ENCODE measurements around the gene NBDY.
"Not testable (repeated sequence)": the region's sequence is repeated elsewhere in the genome, so short reads cannot be mapped to it uniquely, and the experiment has no call there.

Gene NBDY

GRCh38 chrX:56802921-56803849 lies 74.1 kb downstream of the NBDY start:
- Mint-ChIP-seq H3K27me3 (ENCODE audit: low read depth) (no peaks in the 10 kb centered on the region), H3K4me3 (peak overlapping the region; percentile 79 to 87 (median 87)), H3K4me1 (peaks cover 18% of the 10 kb centered on the region), H3K36me3 (ENCODE audit: low read depth) (peaks cover 44% of the 10 kb centered on the region), H3K9me3 (peaks cover 15% of the 10 kb centered on the region), H3K27ac (peak overlapping the region; percentile 99 to 100 (median 100))
- TF ChIP-seq CTCF (IDR thresholded peaks at IDR 0.05; ENCODE audit: unreplicated experiment in 3 of 3) = peak; percentile 35 to 58 (median 53)

GRCh38 chrX:56803850-56804681 lies 75.0 kb downstream of the NBDY start:
- Mint-ChIP-seq H3K27me3 (ENCODE audit: low read depth) (no peaks in the 10 kb centered on the region), H3K4me1 (peaks cover 18% of the 10 kb centered on the region), H3K4me3 (peak overlapping the region in 2 of 3 experiments; percentile 87), H3K36me3 (ENCODE audit: low read depth) (peaks cover 50% of the 10 kb centered on the region), H3K27ac (peak overlapping the region; percentile 99 to 100 (median 100)), H3K9me3 (peaks cover 23% of the 10 kb centered on the region)
- TF ChIP-seq CTCF (IDR thresholded peaks at IDR 0.05; ENCODE audit: unreplicated experiment in 3 of 3) = no peak

GRCh38 chrX:56804867-56805266 lies 75.8 kb downstream of the NBDY start:
- TF ChIP-seq CTCF (IDR thresholded peaks at IDR 0.05; ENCODE audit: unreplicated experiment in 3 of 3) = no peak
- no peaks in the 10 kb centered on the region for H3K27me3 Mint-ChIP-seq (ENCODE audit: low read depth)
- H3K4me1 Mint-ChIP-seq = peaks cover 18% of the 10 kb centered on the region
- H3K9me3 Mint-ChIP-seq = peaks cover 30% of the 10 kb centered on the region
- H3K27ac Mint-ChIP-seq = peak overlapping the region in 1 of 3 experiments; percentile 100
- H3K36me3 Mint-ChIP-seq (ENCODE audit: low read depth) = peaks cover 51% of the 10 kb centered on the region
- H3K4me3 Mint-ChIP-seq = no peak overlapping the region

- H3K4me1 Mint-ChIP-seq = peaks cover 13% of the 10 kb centered on the region
- H3K4me3 Mint-ChIP-seq = no peak overlapping the region
- H3K27ac Mint-ChIP-seq = peak overlapping the region in 1 of 3 experiments; percentile 23
- peaks cover 52% of the 10 kb centered on the region for H3K36me3 Mint-ChIP-seq (ENCODE audit: low read depth)
- peaks cover 30% of the 10 kb centered on the region for H3K9me3 Mint-ChIP-seq
- no peaks in the 10 kb centered on the region for H3K27me3 Mint-ChIP-seq (ENCODE audit: low read depth)
- TF ChIP-seq CTCF (IDR thresholded peaks at IDR 0.05; ENCODE audit: unreplicated experiment in 3 of 3) = no peak
Observed at GRCh38 chrX:56805399-56805798, 76.4 kb downstream of the NBDY start.

- H3K9me3 Mint-ChIP-seq = peaks cover 30% of the 10 kb centered on the region
- H3K4me3 Mint-ChIP-seq; H3K4me1 Mint-ChIP-seq; H3K27ac Mint-ChIP-seq; H3K27me3 Mint-ChIP-seq (ENCODE audit: low read depth): not testable (repeated sequence)
- H3K36me3 Mint-ChIP-seq (ENCODE audit: low read depth) = peaks cover 50% of the 10 kb centered on the region
Observed at GRCh38 chrX:56806176-56806575, 77.1 kb downstream of the NBDY start.

GRCh38 chrX:56811599-56811998 lies 82.6 kb downstream of the NBDY start:
- Mint-ChIP-seq H3K27me3 (ENCODE audit: low read depth) (peaks cover 7% of the 10 kb centered on the region), H3K4me1 (no peaks in the 10 kb centered on the region), H3K27ac (no peak overlapping the region), H3K36me3 (ENCODE audit: low read depth) (peaks cover 49% of the 10 kb centered on the region), H3K4me3 (no peak overlapping the region), H3K9me3 (peaks cover 28% of the 10 kb centered on the region)
- no peak for TF ChIP-seq CTCF (IDR thresholded peaks at IDR 0.05; ENCODE audit: unreplicated experiment in 3 of 3)

Data from nephron (organoid).